Globus pallidus (tissue), 1 donor: ENCODE results near the gene TIAM1.
A peak's percentile ranks its signal among the peaks of the same experiment; 100 is the strongest.

Source experiments
- DNase-seq: peaks from one replicate; pipeline ENCODE4 v3.0.0-alpha.2; 2015; ENCODE audit warnings: low spot score

Gene TIAM1

DNA sequence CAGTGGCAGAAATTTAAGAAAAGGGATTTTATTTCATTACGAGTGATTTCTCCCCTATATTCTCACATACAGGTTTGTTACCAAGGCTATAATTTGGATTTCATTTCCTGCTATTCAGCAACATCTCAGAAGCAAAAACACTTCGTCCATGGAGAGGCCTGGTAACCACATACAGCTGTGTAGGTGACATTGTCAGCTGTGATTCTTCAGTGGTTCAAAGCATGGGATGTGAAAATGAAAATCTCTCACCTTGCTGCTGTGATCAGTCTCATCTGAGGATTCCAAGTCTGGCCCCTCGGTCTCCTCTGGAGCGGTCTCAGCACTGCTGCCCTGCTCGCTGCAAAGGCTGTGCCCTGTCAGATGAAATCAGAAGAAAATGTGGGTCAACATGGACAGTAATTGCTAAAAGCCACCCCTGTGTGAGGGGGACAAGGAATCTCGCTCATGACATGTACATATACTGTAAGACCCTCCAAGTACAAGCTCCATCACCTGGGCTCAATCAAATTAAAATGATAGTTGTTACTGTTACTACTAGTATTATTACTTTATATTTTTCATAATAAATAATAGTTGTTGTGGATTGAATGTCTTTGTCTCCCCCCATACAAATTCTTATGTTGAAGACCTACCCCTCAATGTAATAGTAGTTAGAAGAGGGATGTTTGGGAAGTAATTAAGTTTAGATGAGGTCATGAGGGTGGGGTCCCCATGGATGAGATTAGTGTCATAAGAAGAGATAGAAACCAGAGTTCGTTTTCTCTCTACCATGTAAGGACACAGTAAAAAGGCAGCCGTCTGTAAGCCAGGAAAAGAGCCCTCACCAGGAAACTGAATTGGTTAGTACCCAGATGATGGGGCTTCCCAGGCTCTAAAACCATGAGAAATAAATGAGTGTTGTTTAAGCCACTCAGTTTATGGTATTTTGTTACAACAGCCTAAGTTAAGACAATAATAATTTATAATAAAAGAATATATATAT lies 179.1 kb downstream of the TIAM1 start:
- no peak for DNase-seq

DNA sequence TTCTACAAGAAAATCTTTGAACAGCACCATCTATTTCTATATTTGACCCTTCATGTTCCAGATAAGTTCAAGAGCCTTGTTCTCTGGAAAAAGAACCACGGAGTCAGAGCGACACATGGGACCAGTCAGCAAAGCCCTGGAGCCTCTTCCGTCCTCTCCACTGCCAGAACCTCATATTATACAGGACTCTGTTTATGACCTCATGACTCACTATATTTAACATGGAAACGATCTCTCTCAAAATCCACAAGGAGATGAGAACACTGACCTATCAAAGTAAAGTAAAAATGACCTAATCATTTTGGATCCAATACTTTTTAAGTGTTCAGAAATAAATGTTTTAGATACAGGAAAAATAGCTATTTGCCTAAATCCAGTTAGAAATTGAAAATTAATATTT lies 181.2 kb downstream of the TIAM1 start:
- DNase-seq = no peak

DNA sequence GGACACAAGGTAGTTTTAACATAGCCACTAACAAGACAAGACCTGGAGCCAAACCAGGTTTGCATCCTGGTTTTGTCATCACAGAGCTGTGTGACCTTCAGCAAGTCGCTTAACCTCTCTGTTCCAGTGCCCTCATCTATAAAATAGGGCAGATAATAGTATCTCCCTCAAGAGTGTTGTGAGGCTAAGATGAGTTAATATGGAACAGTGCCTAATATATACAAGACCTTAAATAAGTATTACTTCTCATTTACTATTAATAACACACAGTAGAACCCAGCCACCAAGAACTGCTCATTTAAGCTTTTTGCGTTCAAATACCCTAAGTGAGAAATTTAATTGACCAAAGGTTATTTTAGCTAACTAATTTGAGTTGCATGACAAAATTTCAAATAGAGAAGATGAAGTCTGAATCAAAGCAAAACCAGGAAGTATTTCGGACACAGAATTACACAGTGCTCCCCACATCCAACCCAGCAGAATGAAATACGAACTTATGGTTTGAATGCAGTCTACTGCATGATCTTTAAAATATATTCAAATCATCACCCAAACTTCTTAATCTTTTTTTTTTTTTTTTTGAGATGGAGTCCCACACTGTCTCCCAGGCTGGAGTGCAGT lies 181.9 kb downstream of the TIAM1 start:
- no peak for DNase-seq

DNA sequence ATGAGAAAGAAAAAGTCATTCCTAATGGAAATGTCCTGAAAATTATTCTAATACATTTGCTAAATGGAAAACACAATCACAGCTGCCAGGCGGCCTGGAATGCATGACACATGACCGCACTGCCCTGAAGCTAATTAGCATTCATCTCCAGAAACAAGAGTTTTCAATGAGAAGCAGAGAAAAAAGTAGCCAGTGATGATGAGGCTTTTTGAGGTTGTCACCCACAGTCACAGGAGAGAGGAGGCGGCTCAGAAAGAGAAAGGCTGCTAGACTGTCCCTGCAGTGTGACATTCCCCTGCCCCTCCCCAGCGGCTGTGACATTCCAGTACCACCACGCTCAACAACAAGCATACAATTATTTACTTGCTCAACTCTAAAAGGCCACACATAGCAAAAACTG lies 182.9 kb downstream of the TIAM1 start:
- DNase-seq = peak; percentile 91

DNA sequence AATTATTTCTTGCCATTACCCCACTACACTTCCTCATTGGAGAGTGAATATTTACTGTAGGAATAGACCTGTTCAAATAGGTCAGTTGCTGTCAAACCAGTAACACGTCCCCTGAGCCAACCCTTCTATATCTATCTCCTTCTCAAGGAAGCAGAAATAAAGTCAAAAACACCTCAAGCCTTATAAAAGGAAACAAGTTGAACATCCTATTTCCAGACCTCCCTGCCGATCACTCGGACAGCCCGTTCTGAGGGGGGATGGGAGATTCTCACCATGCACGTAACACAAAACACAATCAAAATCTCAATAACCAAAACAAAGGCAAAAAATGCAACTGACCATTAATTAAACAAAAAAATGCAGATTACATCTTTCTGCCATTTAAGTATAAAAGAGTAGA lies 184.3 kb downstream of the TIAM1 start:
- DNase-seq = peak; percentile 60

DNA sequence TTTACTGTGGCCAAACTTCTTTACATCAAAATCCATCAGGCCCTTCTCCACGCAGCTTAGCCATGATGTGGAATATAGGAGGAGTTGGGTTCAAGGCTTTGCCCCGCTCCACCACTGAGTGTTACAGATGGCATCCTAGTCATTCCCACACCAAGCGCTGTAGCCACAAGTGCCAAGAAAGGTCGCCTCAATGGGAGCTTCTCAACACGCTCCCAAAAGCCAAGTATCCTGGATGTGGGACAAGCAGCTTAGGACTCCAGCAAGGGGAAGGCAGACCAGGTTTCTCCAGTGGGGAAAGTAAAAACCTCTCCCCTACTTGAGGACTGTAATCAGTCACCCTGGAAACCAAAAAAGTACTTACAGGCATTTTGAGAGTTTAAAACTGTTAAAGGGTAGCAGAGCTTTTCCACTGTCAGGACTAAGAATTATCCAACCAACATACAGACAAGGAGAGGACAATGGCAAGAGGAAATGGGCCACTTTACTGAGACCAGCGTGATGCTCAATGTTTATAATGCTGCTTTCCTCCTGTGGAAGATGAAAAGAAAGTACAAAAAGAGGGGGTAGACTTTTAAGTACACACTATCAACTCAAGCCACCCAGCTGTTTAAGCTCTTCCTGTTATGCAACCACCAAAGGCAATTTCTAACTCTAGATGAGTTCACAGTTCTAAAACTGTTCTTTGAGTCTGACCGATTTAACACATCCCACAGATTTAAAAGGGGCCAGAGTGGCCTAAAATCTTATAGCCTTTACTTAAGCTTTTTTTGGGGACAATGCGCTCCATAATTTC lies 185.1 kb downstream of the TIAM1 start:
- DNase-seq = peak; percentile 59

DNA sequence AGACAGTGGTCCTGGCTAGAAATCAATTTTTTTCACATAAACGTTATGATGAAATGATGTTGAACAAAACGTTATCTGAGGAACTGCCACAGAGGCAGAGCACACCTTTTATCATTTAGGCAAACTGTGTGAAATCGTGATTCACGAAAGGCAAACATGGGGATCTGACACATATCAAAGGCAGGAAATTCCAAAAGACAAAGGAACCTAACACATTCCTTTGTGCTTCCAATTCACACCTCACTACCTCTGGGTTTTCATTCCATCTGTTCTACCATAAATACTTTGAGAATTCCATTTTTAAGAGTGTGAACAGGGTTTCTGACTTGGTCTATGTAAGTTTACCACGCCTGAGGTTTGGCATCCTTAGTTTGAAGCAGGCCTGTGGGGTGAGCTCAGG lies 186.3 kb downstream of the TIAM1 start:
- DNase-seq = no peak

DNA sequence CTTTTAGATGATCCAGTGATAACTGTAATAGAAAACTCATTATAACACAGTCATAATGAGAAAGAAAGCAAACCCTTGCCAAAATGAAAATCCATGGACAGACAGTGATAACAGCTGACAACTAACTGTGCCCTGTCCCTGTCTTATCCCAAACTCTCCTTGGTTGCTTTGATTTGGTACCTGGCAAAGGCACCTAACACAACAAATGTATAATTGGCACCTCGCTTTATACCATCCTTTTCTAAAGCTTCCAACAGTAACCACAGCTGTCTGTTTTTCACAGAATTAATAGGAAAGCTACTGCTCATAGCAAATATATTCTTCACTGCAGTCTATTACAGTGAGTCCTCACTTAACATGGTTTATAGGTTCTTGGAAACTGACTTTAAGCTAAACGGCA lies 187.4 kb downstream of the TIAM1 start:
- no peak for DNase-seq

DNA sequence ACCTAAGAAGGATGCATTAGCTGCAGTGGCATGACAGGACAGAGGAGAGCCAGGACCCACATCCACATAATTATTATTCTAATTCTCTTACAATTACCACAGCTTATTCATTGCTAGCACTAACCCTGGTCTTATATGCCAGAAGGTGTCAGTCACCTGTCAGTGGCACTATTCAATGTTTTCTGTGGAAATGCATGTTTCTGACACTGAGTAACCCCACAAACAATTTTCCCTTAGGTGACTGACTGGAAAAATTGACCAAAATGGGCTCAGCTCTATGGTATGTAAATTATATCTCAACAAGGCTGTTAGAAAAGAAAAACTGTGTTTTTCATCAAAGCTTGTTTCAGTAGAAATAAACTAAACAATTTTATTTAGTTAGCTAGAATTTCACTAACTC lies 187.9 kb downstream of the TIAM1 start:
- no peak for DNase-seq

DNA sequence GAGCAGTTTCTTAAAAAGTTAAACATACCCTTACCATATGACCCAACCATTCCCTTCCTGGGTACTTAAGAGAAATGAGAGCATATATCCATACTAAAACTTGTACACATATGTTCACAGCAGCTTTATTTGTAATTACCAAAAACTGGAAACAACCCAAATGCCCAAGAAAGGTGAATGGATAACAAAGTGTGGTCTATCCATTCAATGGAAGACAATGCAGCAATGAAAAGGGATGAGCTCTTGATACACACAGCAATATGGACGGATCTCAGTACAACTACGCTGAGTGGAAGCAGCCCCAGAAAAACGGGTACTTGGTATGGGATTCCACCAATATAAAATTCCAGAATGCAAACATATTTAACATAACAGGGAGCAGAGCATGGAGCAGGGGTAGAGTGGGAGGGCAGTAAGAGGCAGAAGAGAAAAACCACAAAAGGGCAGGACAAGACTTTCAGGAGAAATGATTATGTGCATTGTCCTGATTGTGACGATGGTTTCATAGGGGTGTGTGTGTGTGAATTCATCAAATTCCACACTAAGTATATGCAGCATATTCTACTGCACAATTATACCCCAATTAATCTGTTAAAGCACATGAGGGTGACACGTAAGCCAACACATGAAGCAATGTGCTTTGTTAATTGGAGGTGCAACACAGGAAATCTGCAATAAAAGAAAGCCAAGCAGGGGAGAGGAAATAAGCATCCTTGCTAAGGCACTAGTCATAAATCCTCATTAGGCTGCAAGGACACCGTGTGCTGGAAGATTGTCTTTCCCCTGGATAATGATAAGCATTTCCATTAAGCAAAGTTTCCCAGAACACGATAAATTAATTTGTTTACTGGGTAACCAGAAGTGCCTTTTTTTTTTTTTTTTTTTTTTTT lies 192.7 kb downstream of the TIAM1 start:
- no peak for DNase-seq

DNA sequence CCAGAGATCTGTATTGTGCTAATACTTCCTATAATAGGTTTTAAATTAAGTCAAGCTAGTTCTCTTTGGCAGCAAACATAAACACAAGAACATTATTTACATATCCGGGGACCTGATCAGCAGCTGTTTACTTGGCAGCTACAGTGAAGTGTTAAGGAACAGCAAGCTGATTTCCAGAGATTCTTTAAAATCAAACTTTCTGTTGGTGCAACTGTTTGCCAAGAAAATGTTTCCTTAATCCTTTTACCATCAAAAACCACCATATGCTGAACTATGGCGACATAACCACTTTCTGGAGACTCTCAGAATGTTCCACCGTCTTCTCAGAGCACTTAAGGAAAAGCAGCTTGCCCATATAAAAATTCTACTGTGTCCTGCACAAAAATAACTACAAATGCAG lies 198.8 kb downstream of the TIAM1 start:
- DNase-seq = no peak

DNA sequence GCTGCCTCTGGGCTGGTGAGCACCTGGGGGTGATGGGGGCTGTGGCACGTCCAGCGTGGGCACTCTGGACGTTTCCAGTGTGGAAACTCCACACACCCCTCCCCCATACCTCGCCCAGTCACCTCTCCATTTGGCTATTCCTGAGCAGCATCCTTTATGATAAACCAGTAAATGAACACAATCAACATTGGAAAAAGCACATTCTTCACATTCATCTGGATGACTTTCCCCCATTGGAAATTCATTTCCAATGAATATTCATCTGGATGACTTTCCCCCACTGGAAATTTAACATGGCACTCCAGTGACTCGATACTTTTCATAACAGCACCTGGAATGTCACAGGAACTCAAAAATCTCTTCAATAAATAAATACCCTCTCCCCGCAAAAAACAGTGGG lies 201.0 kb downstream of the TIAM1 start:
- DNase-seq = no peak

DNA sequence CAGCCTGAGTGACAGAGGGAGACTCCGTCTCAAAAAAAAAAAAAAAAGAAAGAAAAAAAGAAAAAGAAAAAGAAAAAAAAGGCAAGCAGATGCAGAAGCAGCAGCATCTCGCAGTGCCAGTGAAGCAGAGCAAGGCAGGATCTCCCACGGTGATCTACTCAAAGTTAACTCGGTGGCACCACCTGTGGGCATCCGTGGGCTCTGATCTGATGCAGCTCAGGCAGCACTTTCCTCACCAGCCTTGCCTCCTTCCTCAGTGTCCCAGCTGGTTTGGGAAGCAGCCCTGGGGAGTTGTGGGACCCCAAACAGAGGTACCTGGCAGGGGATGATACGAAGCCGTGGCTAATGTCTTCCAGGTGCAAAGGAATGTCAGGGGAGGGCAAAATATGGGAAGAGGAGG lies 201.5 kb downstream of the TIAM1 start:
- no peak for DNase-seq

DNA sequence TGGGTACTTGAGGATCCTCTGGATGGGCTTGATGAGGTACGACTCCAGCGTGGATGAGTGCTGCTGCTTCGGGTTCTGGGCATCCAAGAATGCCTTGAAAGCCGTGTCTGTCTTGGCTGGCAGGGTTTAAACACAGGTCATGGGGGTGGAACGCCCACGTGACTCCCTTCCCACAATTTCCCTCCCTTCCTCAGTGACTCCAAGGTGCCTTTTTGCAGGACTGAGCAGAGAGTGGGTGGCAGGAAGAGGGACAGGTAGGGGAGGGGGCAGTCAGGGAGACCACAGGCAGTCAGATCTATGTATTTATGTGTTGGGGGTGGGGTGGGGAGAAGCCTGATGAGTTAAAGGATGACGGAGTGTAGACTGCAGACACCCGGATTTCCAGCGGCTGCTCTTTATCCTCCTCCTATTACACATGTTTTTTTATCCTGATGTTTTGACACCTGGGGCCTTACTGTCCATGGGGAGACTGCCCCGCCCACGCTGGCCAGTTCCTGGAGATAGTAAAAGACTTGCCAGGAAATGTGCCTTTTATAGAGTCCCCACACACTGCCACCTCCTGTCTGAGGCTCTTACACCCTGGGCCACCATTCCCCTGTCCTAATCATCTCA lies 202.6 kb downstream of the TIAM1 start:
- DNase-seq = no peak

DNA sequence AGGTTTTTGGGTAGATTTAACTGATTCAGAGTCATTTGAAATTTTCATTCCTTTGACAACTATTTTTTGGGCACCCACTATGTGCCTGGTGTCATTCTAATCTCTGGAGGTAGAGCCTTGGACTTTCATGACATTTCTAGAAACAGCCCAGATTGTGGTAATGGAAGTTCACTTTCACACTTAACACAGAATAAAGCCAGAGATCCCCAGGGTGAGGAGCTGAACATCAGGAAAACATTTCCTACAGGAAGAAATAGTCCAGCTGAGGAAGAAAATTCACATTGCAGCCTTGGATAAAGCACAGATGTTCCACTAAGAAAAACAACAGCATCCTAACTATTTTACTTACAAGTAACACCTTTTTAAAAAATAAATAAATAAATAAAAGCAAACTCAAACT lies 203.4 kb downstream of the TIAM1 start:
- no peak for DNase-seq

DNA sequence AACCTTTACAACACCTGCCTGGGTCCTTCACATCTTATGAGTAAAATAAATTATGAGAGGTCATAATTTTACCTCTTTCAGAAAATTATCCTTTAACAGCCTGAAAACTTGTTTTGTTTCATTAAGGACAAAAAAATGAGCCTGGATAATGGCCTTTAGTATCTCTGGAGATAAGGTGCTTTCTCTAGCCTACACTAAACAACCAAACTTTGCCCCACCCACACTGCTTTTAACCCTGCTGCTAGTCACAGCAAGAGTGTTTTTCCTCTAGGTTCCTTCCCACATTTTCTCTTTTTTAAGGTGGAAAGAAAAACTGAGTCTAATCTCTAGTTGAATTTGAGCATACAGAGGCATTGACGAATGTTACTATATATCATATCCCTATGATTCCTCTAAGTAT lies 204.0 kb downstream of the TIAM1 start:
- DNase-seq = no peak

DNA sequence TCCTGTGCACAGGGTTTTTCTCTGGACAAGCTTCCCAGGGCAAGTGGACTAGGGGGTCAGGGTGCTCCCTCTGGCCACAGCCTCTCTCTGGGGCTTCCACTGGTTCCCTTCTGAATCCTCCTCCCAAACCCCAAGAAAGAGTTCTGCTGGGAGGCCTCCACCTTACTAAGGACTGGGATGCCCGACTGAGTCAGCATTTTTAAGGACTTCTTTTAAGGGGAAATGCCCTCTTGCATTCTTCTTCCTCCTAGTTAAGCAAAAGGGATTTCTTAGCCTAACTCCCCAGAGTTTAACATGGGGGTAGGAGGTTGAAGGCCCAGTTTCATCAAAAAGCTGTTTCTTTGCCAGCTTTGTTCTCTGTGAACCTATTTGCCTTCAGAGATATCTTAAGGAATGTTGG lies 206.1 kb downstream of the TIAM1 start:
- DNase-seq = no peak

DNA sequence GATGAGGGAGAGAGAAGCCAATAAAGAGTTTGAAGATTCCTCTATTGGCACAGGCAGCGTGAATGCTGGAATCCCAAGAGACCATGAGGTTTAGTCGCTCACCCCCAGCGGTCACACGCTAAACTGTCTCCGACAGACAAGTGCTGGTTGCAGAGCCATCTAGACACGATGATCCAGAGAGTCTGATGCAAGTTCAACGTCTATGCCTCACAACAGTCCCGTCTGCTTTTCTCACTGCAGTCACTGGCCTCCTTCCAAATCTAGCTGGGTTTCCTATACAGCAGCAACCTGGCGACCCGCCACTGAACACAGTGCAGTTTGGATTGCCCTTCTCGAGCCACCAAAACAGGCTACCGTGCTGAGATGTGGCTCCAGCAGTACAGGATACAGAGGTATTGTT lies 207.2 kb downstream of the TIAM1 start:
- peak; percentile 59 for DNase-seq

DNA sequence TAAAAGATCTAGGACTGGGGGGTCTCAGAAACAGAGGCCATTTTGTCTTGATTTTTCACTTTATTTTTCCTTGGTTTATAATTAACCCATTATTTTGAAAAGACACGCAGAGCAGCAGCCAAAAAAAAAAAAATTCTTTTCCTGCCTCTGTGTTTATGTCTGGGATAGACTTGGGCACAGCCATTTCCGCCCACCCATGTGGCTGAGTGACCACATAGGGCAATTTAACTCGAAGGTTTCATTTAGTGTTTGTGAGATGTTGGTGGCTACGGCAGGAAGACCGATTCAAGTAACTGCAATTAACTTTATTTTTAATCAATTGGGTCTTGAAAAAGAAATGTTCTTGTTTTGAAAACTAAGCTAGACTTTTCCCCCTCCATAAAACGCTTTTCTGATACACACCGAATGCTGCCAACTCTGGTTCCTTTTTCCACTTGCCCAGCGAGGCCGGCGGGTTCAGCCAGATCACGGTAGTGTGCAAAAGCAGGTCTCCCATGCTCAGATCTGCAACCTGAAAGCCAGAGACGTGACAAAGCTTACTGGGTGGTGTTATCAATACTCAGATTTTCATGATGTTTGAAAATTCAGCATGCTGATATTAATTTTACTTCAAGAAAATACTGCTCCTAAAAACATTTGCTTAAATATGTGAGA lies 208.4 kb downstream of the TIAM1 start:
- no peak for DNase-seq

DNA sequence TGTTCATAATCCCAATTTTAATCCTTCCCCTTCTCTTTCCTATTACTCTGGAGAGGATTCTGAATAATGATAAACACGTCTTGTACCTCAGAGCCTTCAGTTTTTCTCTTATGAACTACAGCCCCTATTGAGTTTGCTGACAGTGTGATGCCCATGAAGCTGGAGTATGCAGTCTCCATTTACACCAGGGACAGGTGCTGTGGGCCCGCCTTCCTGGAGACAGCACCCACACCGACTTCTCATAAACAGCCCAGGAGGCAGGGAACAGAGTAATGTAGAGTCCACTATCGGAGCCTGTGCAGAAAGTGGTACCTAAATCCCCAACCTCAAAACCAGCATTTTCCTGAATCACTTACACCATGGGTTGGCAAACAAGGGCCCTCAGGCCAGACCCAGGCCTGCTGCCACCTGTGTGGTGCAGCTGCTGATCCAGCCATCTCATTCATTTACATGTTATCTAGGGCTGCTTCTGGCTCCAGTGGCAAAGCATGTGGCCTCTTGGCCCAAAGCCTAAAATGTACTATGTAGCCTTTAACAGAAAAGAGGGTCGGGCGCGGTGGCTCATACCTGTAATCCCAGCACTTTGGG lies 210.7 kb downstream of the TIAM1 start:
- DNase-seq = no peak
